ENCODE data around the gene GTF3C5. TPM values are rescaled to one million over a fixed set of nuclear protein-coding genes. Genes with fewer than 3 reads are reported as not detected.

Gene GTF3C5
- total and polyA plus RNA-seq, 9 of the 15 experiments (the other 6 are each of a cell fraction or from before 2014, with no cell fraction given): 3.8 to 118 (median 83.7) TPM

DNA sequence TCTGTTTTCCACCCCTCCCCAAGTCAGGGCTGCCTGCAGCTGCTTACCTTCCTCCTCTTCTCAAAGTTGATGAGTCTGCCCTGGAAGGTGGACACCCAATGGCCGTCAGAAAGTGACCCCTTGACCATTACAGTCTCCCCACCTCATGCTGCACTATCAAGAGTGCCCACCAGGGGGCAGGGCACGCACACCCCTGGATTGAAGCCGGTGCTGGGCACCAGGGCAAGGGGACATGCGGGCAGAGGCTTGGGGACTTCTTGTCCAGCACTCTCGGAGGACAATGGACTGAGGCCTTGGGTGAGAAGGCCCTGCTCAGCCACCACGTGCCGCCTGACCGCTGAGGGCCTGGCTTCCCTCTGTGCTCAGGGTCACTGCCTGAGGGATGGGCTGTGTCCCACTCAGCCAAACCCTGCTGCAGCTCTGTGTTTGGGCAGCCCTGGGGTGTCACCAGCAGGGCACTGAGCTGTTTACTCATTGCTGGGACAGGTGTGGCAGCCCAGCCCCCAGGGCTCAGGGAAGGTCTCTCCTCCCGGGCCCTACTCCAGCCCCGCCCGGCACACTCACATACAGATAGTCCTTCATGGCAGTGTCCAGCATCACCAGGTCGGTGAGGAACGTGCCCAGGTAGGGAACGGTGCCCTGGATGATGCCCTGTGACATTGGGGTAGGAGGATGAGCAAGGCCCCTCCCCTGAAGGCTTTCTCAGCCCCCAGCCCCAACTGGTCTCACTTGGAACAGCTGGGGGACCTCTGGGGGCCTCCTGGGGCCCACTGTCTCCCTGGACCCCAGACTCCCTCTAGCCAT, 72.6 kb downstream of the GTF3C5 start (continued):
- TF ChIP-seq, protein P1, sequence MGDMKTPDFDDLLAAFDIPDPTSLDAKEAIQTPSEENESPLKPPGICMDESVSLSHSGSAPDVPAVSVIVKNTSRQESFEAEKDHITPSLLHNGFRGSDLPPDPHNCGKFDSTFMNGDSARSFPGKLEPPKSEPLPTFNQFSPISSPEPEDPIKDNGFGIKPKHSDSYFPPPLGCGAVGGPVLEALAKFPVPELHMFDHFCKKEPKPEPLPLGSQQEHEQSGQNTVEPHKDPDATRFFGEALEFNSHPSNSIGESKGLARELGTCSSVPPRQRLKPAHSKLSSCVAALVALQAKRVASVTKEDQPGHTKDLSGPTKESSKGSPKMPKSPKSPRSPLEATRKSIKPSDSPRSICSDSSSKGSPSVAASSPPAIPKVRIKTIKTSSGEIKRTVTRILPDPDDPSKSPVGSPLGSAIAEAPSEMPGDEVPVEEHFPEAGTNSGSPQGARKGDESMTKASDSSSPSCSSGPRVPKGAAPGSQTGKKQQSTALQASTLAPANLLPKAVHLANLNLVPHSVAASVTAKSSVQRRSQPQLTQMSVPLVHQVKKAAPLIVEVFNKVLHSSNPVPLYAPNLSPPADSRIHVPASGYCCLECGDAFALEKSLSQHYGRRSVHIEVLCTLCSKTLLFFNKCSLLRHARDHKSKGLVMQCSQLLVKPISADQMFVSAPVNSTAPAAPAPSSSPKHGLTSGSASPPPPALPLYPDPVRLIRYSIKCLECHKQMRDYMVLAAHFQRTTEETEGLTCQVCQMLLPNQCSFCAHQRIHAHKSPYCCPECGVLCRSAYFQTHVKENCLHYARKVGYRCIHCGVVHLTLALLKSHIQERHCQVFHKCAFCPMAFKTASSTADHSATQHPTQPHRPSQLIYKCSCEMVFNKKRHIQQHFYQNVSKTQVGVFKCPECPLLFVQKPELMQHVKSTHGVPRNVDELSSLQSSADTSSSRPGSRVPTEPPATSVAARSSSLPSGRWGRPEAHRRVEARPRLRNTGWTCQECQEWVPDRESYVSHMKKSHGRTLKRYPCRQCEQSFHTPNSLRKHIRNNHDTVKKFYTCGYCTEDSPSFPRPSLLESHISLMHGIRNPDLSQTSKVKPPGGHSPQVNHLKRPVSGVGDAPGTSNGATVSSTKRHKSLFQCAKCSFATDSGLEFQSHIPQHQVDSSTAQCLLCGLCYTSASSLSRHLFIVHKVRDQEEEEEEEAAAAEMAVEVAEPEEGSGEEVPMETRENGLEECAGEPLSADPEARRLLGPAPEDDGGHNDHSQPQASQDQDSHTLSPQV (IDR thresholded peaks at IDR 0.05): peak; percentile 58
- TF ChIP-seq GABPB1 (CRISPR knock-in tag; IDR thresholded peaks at IDR 0.05) (0 out of 2 replicates have a peak, but pooled peaks have one; percentile 21), RB1 (IDR thresholded peaks at IDR 0.05; ENCODE audit: low read depth) (peak; percentile 64; the same call in 1 of the 2 replicates), ZNF133 (CRISPR knock-in tag; IDR thresholded peaks at IDR 0.05) (no peak), TEAD1 (CRISPR knock-in tag; IDR thresholded peaks at IDR 0.05) (no peak), RAD21 (CRISPR knock-in tag; conservative IDR thresholded peaks at IDR 0.05 in 1 of 2, IDR thresholded peaks at IDR 0.05 in 1 of 2) (peak; percentile 92 to 98), SIN3B (IDR thresholded peaks at IDR 0.05; ENCODE audit: low read depth) (0 out of 2 replicates have a peak, but pooled peaks have one; percentile 36), RBFOX2 (IDR thresholded peaks at IDR 0.05; ENCODE audit: low read depth, low read length) (0 out of 2 replicates have a peak, but pooled peaks have one; percentile 11), ZSCAN32 (CRISPR knock-in tag; IDR thresholded peaks at IDR 0.05) (no peak)
- TF ChIP-seq, protein P2, sequence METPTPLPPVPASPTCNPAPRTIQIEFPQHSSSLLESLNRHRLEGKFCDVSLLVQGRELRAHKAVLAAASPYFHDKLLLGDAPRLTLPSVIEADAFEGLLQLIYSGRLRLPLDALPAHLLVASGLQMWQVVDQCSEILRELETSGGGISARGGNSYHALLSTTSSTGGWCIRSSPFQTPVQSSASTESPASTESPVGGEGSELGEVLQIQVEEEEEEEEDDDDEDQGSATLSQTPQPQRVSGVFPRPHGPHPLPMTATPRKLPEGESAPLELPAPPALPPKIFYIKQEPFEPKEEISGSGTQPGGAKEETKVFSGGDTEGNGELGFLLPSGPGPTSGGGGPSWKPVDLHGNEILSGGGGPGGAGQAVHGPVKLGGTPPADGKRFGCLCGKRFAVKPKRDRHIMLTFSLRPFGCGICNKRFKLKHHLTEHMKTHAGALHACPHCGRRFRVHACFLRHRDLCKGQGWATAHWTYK (CRISPR knock-in tag; IDR thresholded peaks at IDR 0.05): 0 out of 2 replicates have a peak, but pooled peaks have one; percentile 53
- TF ChIP-seq, protein P3, sequence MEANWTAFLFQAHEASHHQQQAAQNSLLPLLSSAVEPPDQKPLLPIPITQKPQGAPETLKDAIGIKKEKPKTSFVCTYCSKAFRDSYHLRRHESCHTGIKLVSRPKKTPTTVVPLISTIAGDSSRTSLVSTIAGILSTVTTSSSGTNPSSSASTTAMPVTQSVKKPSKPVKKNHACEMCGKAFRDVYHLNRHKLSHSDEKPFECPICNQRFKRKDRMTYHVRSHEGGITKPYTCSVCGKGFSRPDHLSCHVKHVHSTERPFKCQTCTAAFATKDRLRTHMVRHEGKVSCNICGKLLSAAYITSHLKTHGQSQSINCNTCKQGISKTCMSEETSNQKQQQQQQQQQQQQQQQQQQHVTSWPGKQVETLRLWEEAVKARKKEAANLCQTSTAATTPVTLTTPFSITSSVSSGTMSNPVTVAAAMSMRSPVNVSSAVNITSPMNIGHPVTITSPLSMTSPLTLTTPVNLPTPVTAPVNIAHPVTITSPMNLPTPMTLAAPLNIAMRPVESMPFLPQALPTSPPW (CRISPR knock-in tag; IDR thresholded peaks at IDR 0.05): peak; percentile 24; the same call in 1 of the 2 replicates
- TF ChIP-seq, protein P4, sequence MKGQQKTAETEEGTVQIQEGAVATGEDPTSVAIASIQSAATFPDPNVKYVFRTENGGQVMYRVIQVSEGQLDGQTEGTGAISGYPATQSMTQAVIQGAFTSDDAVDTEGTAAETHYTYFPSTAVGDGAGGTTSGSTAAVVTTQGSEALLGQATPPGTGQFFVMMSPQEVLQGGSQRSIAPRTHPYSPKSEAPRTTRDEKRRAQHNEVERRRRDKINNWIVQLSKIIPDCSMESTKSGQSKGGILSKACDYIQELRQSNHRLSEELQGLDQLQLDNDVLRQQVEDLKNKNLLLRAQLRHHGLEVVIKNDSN (CRISPR knock-in tag; IDR thresholded peaks at IDR 0.05): peak; percentile 49
